Esophagus (tissue), 2 donors: Measurements from ENCODE around the gene BMF. TPM values are rescaled to one million over a fixed set of nuclear protein-coding genes. Genes with fewer than 3 reads are reported as not detected.
"Not testable (repeated sequence)": the region's sequence is repeated elsewhere in the genome, so short reads cannot be mapped to it uniquely, and the experiment has no call there.

Source experiments
- H3K27ac ChIP-seq, 2 donors: one replicate each; pipeline ENCODE4 v1.5.1; 2013; ENCODE audit warnings: low read depth in 2 of 2, mild to moderate bottlenecking in 2 of 2, inconsistent platforms in 1 of 2, low read length in 1 of 2, moderate library complexity in 1 of 2
- H3K27me3 ChIP-seq, 2 donors: one replicate each; pipeline ENCODE4 v1.6.1; 2013; ENCODE audit warnings: low read length in 2 of 2, control low read depth in 1 of 2, mild to moderate bottlenecking in 1 of 2; ENCODE audit not compliant: insufficient read depth in 2 of 2, control insufficient read depth in 1 of 2
- H3K36me3 ChIP-seq, 2 donors: one replicate each; pipeline ENCODE4 v1.6.1; 2013; ENCODE audit warnings: low read length in 1 of 2; ENCODE audit not compliant: control insufficient read depth in 2 of 2, insufficient read depth in 2 of 2
- H3K4me1 ChIP-seq, 2 donors: one replicate each; pipeline ENCODE4 v1.6.1; 2013; ENCODE audit warnings: low read length in 1 of 2; ENCODE audit not compliant: control insufficient read depth in 2 of 2, insufficient read depth in 2 of 2
- H3K4me3 ChIP-seq, 2 donors: one replicate each; pipeline ENCODE4 v1.5.1; 2013; ENCODE audit warnings: low read length in 2 of 2, mild to moderate bottlenecking in 2 of 2, low read depth in 1 of 2, moderate library complexity in 1 of 2
- H3K9me3 ChIP-seq, 2 donors: one replicate each; pipeline ENCODE4 v1.6.1; 2013; ENCODE audit warnings: mild to moderate bottlenecking in 2 of 2, low read depth in 1 of 2, low read length in 1 of 2, moderate library complexity in 1 of 2; ENCODE audit not compliant: control insufficient read depth in 2 of 2, insufficient read depth in 1 of 2
- WGBS, 2 donors: extraction: QIAGEN DNeasy Blood & Tissue Kit; methylation state at CpG; one replicate each; pipeline ENCODE4 v1.1.7; 2013; 5-methylcytosine and 5-hydroxymethylcytosine counted together
- polyA plus RNA-seq, 2 donors: library from polyadenylated mRNA; stranded (reverse); fragments of 200-250 nt; gene quantifications; one replicate each; pipeline ENCODE4 v1.2.3, GENCODE V29; 2013
- donor health status: healthy with polysubstance abuse.
- donor health status: Bipolar disorder and iron deficiency.

The BMF gene
- polyA plus RNA-seq, 2 donors, result 1.0 to 1.2 TPM

DNA sequence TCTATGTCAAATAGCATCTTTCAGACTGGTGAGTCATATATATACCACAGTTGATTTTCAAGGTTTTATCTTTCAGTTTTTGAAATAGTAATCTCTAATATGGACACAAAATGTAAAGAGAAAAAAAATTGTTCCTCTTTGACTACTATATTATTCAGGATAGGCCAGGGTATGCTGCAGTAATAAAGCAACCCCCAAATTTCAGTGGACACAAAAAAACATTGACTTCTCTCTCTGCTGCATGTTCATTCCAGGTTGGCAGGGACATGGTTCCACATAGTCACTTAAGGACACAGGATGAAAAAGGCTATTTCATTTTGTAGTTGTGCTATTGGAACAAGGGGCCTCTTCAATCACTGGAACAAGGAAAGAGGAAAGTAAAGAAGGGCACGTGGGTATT is 28.6 kb downstream of the BMF start:
- H3K4me1 ChIP-seq, result peaks cover 0 to 10% of the 10 kb centered on the region in 2 donors
- 61 to 63% methylated on average over 1 of the region's 1 CpG for WGBS, 2 donors
- H3K9me3 ChIP-seq, result no peaks in the 10 kb centered on the region
- H3K4me3 ChIP-seq, result no peak overlapping the region
- no peaks in the 10 kb centered on the region for H3K27me3 ChIP-seq
- H3K27ac ChIP-seq, result no peak overlapping the region
- H3K36me3 ChIP-seq, result no peaks in the 10 kb centered on the region

- H3K9me3 ChIP-seq, result no peaks in the 10 kb centered on the region
- H3K4me1 ChIP-seq, result peaks cover 0 to 6% of the 10 kb centered on the region in 2 donors
- H3K27me3 ChIP-seq, result no peaks in the 10 kb centered on the region
- H3K27ac ChIP-seq, result no peak overlapping the region
- H3K36me3 ChIP-seq, result no peaks in the 10 kb centered on the region
- WGBS, 2 donors, result 93 to 95% methylated on average over 6 of the region's 6 CpGs
- H3K4me3 ChIP-seq, result no peak overlapping the region
Observed at GRCh38 chr15:40079456-40079855, 29.2 kb downstream of the BMF start.

- WGBS, 2 donors, result 72 to 73% methylated on average over 18 of the region's 18 CpGs
- no peaks in the 10 kb centered on the region for H3K9me3 ChIP-seq
- no peak overlapping the region for H3K4me3 ChIP-seq
- H3K27me3 ChIP-seq, result no peaks in the 10 kb centered on the region
- H3K27ac ChIP-seq, result no peak overlapping the region
- H3K4me1 ChIP-seq, result peaks cover 0 to 2% of the 10 kb centered on the region in 2 donors
- no peaks in the 10 kb centered on the region for H3K36me3 ChIP-seq
Observed at GRCh38 chr15:40075298-40076044, 33.2 kb downstream of the BMF start.

DNA sequence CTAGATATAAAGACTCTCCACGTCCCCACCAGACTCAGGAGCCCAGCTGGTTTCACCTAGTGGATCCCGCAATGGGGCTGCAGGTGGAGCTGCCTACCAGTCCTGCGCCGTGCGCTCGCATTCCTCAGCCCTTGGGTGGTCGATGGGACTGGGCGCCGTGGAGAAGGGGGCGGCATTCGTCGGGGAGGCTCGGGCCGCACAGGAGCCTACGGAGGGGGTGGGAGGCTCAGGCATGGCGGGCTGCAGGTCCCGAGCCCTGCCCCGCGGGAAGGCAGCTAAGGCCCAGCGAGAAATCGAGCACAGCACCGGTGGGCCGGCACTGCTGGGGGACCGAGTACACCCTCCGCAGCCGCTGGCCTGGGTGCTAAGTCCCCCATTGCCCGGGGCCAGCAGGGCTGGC is 34.0 kb downstream of the BMF start:
- H3K27ac ChIP-seq, H3K36me3 ChIP-seq, H3K4me1 ChIP-seq, H3K4me3 ChIP-seq, H3K9me3 ChIP-seq, H3K27me3 ChIP-seq: not testable (repeated sequence)
- WGBS, 2 donors, result 90 to 94% methylated on average over 15 to 20 of the region's 27 CpGs

DNA sequence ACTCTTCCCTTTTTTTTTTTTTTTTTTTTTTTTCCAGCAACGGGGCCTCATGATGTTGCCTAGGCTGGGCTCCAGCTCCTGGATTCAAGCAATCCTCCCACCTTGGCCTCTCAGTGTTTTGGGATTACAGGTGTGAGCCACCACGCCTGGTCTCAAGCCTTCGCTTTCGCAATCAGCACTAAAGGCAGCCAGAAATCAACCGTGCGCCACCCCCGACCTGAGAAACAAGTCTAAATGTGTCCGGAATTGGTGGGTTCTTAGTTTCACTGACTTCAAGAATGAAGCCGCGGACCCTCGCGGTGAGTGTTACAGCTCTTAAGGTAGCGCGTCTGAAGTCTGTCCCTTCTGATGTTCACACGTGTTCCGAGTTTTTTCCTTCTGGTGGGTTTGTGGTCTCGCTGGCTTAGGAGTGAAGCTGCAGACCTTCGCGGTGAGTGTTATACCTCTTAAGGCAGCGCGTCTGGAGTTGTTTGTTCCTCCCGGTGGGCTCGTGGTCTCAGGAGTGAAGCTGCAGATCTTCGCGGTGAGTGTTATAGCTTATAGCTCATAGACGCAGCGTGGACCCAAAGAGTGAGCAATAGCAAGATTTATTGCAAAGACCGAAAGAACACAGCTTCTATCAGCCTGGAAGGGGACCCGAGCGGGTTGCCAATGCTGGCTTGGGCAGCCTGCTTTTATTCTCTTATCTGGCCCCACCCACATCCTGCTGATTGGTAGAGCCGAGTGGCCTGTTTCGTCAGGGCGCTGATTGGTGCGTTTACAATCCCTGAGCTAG is 34.8 kb downstream of the BMF start:
- WGBS, 2 donors, result 78 to 84% methylated on average over 34 of the region's 34 CpGs
- H3K4me3 ChIP-seq, H3K9me3 ChIP-seq, H3K27me3 ChIP-seq, H3K27ac ChIP-seq, H3K36me3 ChIP-seq: not testable (repeated sequence)
- H3K4me1 ChIP-seq, result peaks cover 0 to 15% of the 10 kb centered on the region in 2 donors

- Histone ChIP-seq H3K9me3 (no peaks in the 10 kb centered on the region), H3K36me3 (no peaks in the 10 kb centered on the region), H3K4me3 (no peak overlapping the region), H3K27ac (no peak overlapping the region), H3K27me3 (no peaks in the 10 kb centered on the region), H3K4me1 (peaks cover 0 to 15% of the 10 kb centered on the region in 2 donors)
- WGBS, 2 donors, result 42 to 58% methylated on average over 34 of the region's 34 CpGs
Observed at GRCh38 chr15:40072216-40072990, 36.3 kb downstream of the BMF start.

- H3K36me3 ChIP-seq, result no peaks in the 10 kb centered on the region
- H3K27ac ChIP-seq, result no peak overlapping the region
- no peaks in the 10 kb centered on the region for H3K9me3 ChIP-seq
- no peak overlapping the region for H3K4me3 ChIP-seq
- H3K27me3 ChIP-seq, result no peaks in the 10 kb centered on the region
- 96 to 98% methylated on average over 8 of the region's 8 CpGs for WGBS, 2 donors
- peaks cover 0 to 15% of the 10 kb centered on the region in 2 donors for H3K4me1 ChIP-seq
Observed at GRCh38 chr15:40070608-40071218, 38.0 kb downstream of the BMF start.

- H3K36me3 ChIP-seq, result no peaks in the 10 kb centered on the region
- no peaks in the 10 kb centered on the region for H3K9me3 ChIP-seq
- no peak overlapping the region for H3K27ac ChIP-seq
- peaks cover 0 to 15% of the 10 kb centered on the region in 2 donors for H3K4me1 ChIP-seq
- no peaks in the 10 kb centered on the region for H3K27me3 ChIP-seq
- H3K4me3 ChIP-seq, result no peak overlapping the region
- WGBS, 2 donors, result 58 to 59% methylated on average over 5 of the region's 5 CpGs
Observed at GRCh38 chr15:40070166-40070557, 38.5 kb downstream of the BMF start.
